GM12878 (cell line): ENCODE data around the gene NMB. TPM values are rescaled to one million over a fixed set of nuclear protein-coding genes. Genes with fewer than 3 reads are reported as not detected.

Experiments used
- ATAC-seq: fragments of 200-7000 bp; cut with Tn5 transposase; 3 replicates; pipeline ENCODE4 v1.9.1; 2020; ENCODE audit warnings: mild to moderate bottlenecking, moderate library complexity
- BruUV-seq: library from RNA; stranded (reverse); fragments of 400-500 nt; replicated peaks from 2 replicates; lab custom pipeline; 2021; lab: Mats Ljungman, UMichigan
- CTCF ChIA-PET: fragments of 300-600 bp; sonication (Branson Sonifier 250); formaldehyde crosslinking; extraction: SDS; loops from one replicate; lab custom pipeline; 2021; ENCODE audit warnings: inconsistent platforms; lab: Yijun Ruan, JAX
- POLR2A ChIA-PET: fragments of 350-600 bp; formaldehyde crosslinking; extraction: SDS; loops from one replicate; lab custom pipeline; 2021; ENCODE audit warnings: inconsistent platforms; lab: Charles Lee
- RAD21 ChIA-PET: fragments of 300-600 bp; sonication (Branson Sonifier 250); formaldehyde crosslinking; loops from one replicate; lab custom pipeline; 2023; ENCODE audit warnings: antibody characterized with exemption; ENCODE audit not compliant: unreplicated experiment; lab: Charles Lee
- SMC1A ChIA-PET: fragments of 300-600 bp; sonication (Branson Sonifier 250); formaldehyde crosslinking; loops from one replicate; lab custom pipeline; 2023; ENCODE audit not compliant: unreplicated experiment, uncharacterized antibody; lab: Charles Lee
- DNase-seq: peaks from one replicate; pipeline ENCODE4 v3.0.0-alpha.2; 2011; ENCODE audit warnings: low read depth, low spot score
- FAIRE-seq: peaks from 3 replicates; lab custom pipeline; 2011; peaks lifted over from hg19 to GRCh38; lab: Jason Lieb, UNC
- H2AFZ ChIP-seq: 2 replicates; pipeline ENCODE4 v1.6.0; 2011; ENCODE audit warnings: low read depth, low read length, control low read depth; ENCODE audit not compliant: control insufficient read depth
- H3K27ac ChIP-seq: 2 replicates; pipeline ENCODE4 v1.5.1; 2011; ENCODE audit warnings: control low read depth; ENCODE audit not compliant: control insufficient read depth, insufficient read depth
- H3K27me3 ChIP-seq, 2 experiments: replicated peaks in 1 of 2; 2 replicates each; pipeline versions ENCODE4 v1.6.0 to v1.6.1; 2011; ENCODE audit warnings: low read length in 1 of 2; ENCODE audit not compliant: control insufficient read depth in 2 of 2, insufficient read depth in 2 of 2
- H3K36me3 ChIP-seq, 2 experiments: 2 replicates each; pipeline ENCODE4 v1.5.1; 2011; ENCODE audit warnings: low read length in 1 of 2; ENCODE audit not compliant: control insufficient read depth in 2 of 2, insufficient read depth in 2 of 2
- H3K4me1 ChIP-seq: 2 replicates; pipeline ENCODE4 v1.6.1; 2011; ENCODE audit warnings: mild to moderate bottlenecking, low read length, moderate library complexity, mixed read lengths; ENCODE audit not compliant: control insufficient read depth, insufficient read depth
- H3K4me2 ChIP-seq: 2 replicates; pipeline ENCODE4 v1.6.0; 2011; ENCODE audit warnings: control low read depth; ENCODE audit not compliant: control insufficient read depth, insufficient read depth
- H3K4me3 ChIP-seq: fragments of 200-600 bp; sonication (generic); 2 replicates; pipeline ENCODE4 v1.5.1; 2016
- H3K79me2 ChIP-seq: 2 replicates; pipeline ENCODE4 v1.6.0; 2011; ENCODE audit warnings: low read length; ENCODE audit not compliant: control insufficient read depth, insufficient read depth
- H3K9ac ChIP-seq: 2 replicates; pipeline ENCODE4 v1.8.0; 2011; ENCODE audit warnings: low read length, control low read depth, mixed read lengths; ENCODE audit not compliant: control insufficient read depth, insufficient read depth
- H3K9me3 ChIP-seq: replicated peaks from 3 replicates; pipeline ENCODE4 v1.5.1; 2011; ENCODE audit warnings: mild to moderate bottlenecking, low read length; ENCODE audit not compliant: control insufficient read depth, insufficient read depth
- H4K20me1 ChIP-seq: 2 replicates; pipeline ENCODE4 v1.6.0; 2011; ENCODE audit not compliant: control insufficient read depth, insufficient read depth
- PRDM15 ChIP-seq: fragments of 450-650 bp; formaldehyde crosslinking; IDR thresholded peaks from 2 replicates; pipeline ENCODE4 v1.4.0; 2020; ENCODE audit warnings: mild to moderate bottlenecking, moderate library complexity
- SIN3A ChIP-seq: IDR thresholded peaks from 2 replicates; pipeline ENCODE4 v1.6.1; 2012; ENCODE audit warnings: low read depth, low read length, improper control_type of control experiment
- TARDBP ChIP-seq: IDR thresholded peaks from 2 replicates; pipeline ENCODE4 v1.6.1; 2016; ENCODE audit warnings: borderline replicate concordance
- WGBS: methylation state at CpG from one replicate; pipeline ENCODE4 v1.1.6; 2016; ENCODE audit warnings: low lambda C conversion rate; ENCODE audit not compliant: insufficient replicate concordance, insufficient coverage; ENCODE audit errors: missing lambda C conversion rate; 5-methylcytosine and 5-hydroxymethylcytosine counted together
- in situ Hi-C: fragments of 300-500 bp; cut with MboI; formaldehyde crosslinking; loops from 9 replicates; pipeline ENCODE4 v1.14.3; 2018; ENCODE audit warnings: mixed read lengths
- intact Hi-C: fragments of 100-400 bp; cut with micrococcal nuclease; formaldehyde crosslinking; loops from one replicate; pipeline ENCODE4 v1.14.2; 2022; ENCODE audit not compliant: unreplicated experiment
- polyA plus RNA-seq, 11 experiments: library from polyadenylated mRNA; depleted of rRNA in 4 of 11; unstranded in 6 of 11; stranded (reverse) in 5 of 11; fragments of >200 nt; fragmentation: Nextera tagmentation in 4 of 11; fragmentation: Illumina TruSeq in 1 of 11; extraction: Ambion mirVana in 4 of 11; extraction: Trizol in 1 of 11; gene quantifications; 1 replicate in 1 of 11; 2 replicates in 10 of 11; pipeline versions ENCODE4 v1.2.1 to v1.2.3, GENCODE V29; 2011 to 2016; ENCODE audit warnings: inconsistent platforms in 2 of 11, missing spikeins in 2 of 11, low read depth in 1 of 11
- total RNA-seq, 4 experiments: library from RNA; depleted of rRNA in 3 of 4; stranded (reverse); fragments of >200 nt in 3 of 4; fragmentation: Illumina TruSeq in 1 of 4; extraction: Trizol in 1 of 4; gene quantifications; 2 replicates each; pipeline versions ENCODE4 v1.2.1 to v1.2.3, GENCODE V29; 2013 to 2021
- TF ChIP-seq, protein P1 (sequence below): IDR thresholded peaks from 2 replicates; pipeline ENCODE4 v1.6.1; 2012; ENCODE audit warnings: low read depth, low read length, improper control_type of control experiment

Gene NMB
- total and polyA plus RNA-seq, 10 of the 15 experiments (the other 5 are each of a cell fraction or from before 2014, with no cell fraction given), result 0.32 to 4.1 (median 1.6) TPM

DNA sequence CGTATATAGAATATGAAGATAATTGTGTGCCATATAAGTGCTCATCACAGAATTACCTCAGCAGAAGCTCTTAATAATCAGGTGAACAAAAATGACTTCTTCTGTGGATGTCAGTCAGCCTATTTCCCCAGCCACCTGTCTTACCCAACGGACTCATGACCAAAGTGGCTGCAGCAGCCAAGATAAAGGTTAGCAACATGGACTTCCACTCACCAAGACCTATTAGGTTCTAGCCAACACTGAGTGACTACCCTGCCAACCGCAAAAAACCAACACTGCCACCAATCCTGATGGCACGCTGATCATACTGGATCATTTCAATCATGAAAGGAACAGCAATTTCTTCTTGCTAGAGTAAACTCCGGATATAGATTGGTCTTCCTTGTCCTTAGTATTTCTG, 45.8 kb upstream of the NMB start:
- ChIA-PET RAD21 (no interaction called here), CTCF (no interaction called here), POLR2A (interaction anchor here (1.1 kb wide), 1 partner anchor 29 kb away, joined by 3 read pairs; no protein-coding TSS in a partner anchor), SMC1A (interaction anchor here (1.0 to 2.0 kb wide), 5 partner anchors 10 to 233 kb away, joined by 3 to 5 read pairs (median 3); partner anchors contain the start of gene SEC11A)
- TF ChIP-seq, protein P1, sequence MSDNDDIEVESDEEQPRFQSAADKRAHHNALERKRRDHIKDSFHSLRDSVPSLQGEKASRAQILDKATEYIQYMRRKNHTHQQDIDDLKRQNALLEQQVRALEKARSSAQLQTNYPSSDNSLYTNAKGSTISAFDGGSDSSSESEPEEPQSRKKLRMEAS, result no peak
- TF ChIP-seq SIN3A, result no peak
- no peaks in the 10 kb centered on the region for H3K9me3 ChIP-seq
- H3K9ac ChIP-seq, result no peak overlapping the region
- peaks cover 1 to 7% of the 10 kb centered on the region in 2 experiments; a peak in 2 of 4 replicates for H3K36me3 ChIP-seq
- no peak overlapping the region for H3K4me3 ChIP-seq
- H3K79me2 ChIP-seq, result peaks cover 56% of the 10 kb centered on the region
- no peak overlapping the region for H3K27ac ChIP-seq
- DNase-seq, result no peak
- 99% methylated on average over 5 of the region's 5 CpGs for WGBS
- no TSS peak for BruUV-seq
- no peak overlapping the region for H2AFZ ChIP-seq
- intact Hi-C loops (no loop called here), in situ Hi-C loops (no loop called here)
- H3K4me1 ChIP-seq, result no peaks in the 10 kb centered on the region
- FAIRE-seq, result no peak
- H4K20me1 ChIP-seq, result peaks cover 6% of the 10 kb centered on the region; the same call in 1 of the 2 replicates
- no peak overlapping the region for H3K4me2 ChIP-seq
- no peaks in the 10 kb centered on the region for H3K27me3 ChIP-seq
- ATAC-seq, result no peak

DNA sequence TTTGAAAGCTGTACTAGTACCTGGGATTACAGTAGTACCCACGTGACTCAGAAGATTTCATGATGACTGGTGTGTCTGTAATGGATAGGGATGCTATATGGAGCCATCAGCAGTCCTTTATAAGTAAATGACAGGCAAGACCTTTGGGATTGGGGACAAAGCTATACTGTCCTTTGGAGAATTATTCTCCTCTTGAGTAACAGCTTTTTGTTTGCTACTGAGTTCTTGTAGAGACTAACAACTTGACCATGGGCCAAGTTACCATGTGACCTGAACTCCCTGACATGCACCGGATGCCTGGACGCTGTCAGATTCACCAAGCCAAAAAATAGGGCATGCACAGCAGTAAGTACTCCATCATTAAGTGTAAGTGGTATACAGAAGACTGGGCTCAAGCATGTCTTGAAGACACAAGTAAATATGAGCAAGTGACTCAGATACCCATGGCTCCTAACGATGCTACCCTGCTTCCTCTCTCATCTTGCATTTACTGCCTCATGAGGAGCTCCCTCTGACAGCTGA, 45.0 kb upstream of the NMB start:
- in situ Hi-C loops (no loop called here), intact Hi-C loops (no loop called here)
- Histone ChIP-seq H4K20me1 (peaks cover 6% of the 10 kb centered on the region; the same call in 1 of the 2 replicates), H3K27me3 (no peaks in the 10 kb centered on the region), H3K79me2 (peaks cover 59% of the 10 kb centered on the region), H3K27ac (no peak overlapping the region), H3K4me1 (no peaks in the 10 kb centered on the region), H2AFZ (no peak overlapping the region), H3K9me3 (no peaks in the 10 kb centered on the region), H3K4me2 (no peak overlapping the region), H3K9ac (no peak overlapping the region), H3K4me3 (no peak overlapping the region), H3K36me3 (peaks cover 1 to 7% of the 10 kb centered on the region in 2 experiments; a peak in 2 of 4 replicates)
- SMC1A ChIA-PET, result interaction anchor here (0.8 to 2.0 kb wide), 5 partner anchors 11 to 49 kb away, joined by 3 to 5 read pairs (median 3); partner anchors contain the start of gene SEC11A
- TF ChIP-seq TARDBP, result no peak
- no peak for TF ChIP-seq PRDM15 (CRISPR knock-in tag)
- CTCF ChIA-PET, result no interaction called here
- ATAC-seq (no peak), FAIRE-seq (no peak), DNase-seq (no peak)
- no TSS peak for BruUV-seq
- POLR2A ChIA-PET, result interaction anchor here (0.6 to 1.1 kb wide), 3 partner anchors 20 to 703 kb away, joined by 3 read pairs; no protein-coding TSS in a partner anchor
- RAD21 ChIA-PET, result no interaction called here
- WGBS, result 79% methylated on average over 4 of the region's 4 CpGs
